HL-60/S4 treated with retinoic acid at 250 ng/mL for 4 days and 3 days (cell line): Measurements from ENCODE around the gene CACNA2D3.

Experiments
- in situ Hi-C: fragments of 300-500 bp; cut with MboI; formaldehyde crosslinking; loops from 2 replicates; pipeline ENCODE4 v1.7.0; 2022; ENCODE audit warnings: low sequenced_read_pairs

Gene CACNA2D3

GRCh38 chr3:54517424-54517823 is 395.1 kb downstream of the CACNA2D3 start:
- in situ Hi-C loops, result no loop called here

- in situ Hi-C loops, result no loop called here
These were observed 395.8 kb downstream of the CACNA2D3 start for GRCh38 chr3:54518011-54518675.

DNA sequence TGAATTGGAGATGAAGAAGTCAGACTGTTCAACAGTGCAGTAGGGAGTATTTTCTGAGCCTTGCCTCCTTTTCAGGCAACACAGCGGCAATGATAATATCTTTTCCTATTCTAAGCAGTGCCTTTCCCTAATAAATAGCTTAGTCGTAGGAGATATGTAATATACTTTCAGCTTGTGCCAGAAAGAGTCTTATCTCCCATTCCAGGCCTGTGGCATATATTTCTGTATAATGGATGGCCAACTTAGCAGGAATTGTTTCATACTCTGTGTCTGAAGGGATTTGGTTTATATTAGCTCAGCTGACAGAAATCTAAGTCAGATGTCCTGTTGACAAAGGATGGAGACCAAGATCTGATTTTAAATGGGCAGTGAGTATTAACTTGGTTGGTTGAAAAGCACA is 397.1 kb downstream of the CACNA2D3 start:
- in situ Hi-C loops, result no loop called here

- in situ Hi-C loops, result no loop called here
These were observed 397.7 kb downstream of the CACNA2D3 start for GRCh38 chr3:54520060-54520459.

- in situ Hi-C loops, result no loop called here
These were observed 405.2 kb downstream of the CACNA2D3 start for GRCh38 chr3:54527521-54527920.

GRCh38 chr3:54527953-54528352 is 405.6 kb downstream of the CACNA2D3 start:
- in situ Hi-C loops, result no loop called here

DNA sequence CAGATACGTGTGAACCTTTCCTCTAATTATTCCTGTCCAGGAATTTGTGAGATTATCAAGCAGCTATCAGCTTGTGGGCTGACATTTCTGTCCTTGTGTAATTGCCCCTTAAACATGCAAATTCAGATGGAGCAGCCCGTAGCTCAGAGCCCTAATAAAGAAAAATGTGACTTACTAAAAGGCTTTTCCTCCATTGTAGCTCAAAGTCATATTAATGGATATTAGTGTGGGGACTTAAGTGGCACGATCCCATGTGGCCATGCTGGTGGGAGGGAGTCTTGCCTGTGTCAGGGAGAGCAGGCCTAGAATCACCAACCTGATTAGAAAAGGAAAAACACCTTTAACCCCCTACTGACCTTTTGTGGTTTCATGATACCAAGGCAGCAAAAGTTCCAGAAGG is 406.3 kb downstream of the CACNA2D3 start:
- in situ Hi-C loops, result no loop called here

DNA sequence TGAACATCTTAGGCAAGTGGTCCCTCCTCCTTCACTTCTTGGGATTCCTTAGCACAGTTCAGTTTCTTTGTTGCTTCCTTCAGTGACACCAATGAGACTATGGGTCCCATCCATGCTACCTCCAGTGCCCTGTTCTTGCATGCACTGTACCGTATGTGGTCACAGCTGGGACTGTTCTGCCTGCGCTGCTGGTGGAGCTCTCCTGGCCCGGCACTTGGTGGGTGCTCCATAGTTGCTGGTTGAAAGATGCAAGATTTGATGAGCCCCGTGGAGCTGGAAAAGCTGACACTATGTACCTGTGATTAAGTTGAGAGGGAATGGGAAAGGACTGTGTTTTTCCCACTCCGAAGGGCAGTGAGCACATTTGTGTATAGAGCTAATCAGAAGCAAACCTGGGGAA is 407.7 kb downstream of the CACNA2D3 start:
- in situ Hi-C loops, result no loop called here

- in situ Hi-C loops, result no loop called here
These were observed 408.6 kb downstream of the CACNA2D3 start for GRCh38 chr3:54530944-54531343.

- in situ Hi-C loops, result no loop called here
These were observed 409.4 kb downstream of the CACNA2D3 start for GRCh38 chr3:54531741-54532140.

GRCh38 chr3:54533856-54534255 is 411.5 kb downstream of the CACNA2D3 start:
- in situ Hi-C loops, result no loop called here

DNA sequence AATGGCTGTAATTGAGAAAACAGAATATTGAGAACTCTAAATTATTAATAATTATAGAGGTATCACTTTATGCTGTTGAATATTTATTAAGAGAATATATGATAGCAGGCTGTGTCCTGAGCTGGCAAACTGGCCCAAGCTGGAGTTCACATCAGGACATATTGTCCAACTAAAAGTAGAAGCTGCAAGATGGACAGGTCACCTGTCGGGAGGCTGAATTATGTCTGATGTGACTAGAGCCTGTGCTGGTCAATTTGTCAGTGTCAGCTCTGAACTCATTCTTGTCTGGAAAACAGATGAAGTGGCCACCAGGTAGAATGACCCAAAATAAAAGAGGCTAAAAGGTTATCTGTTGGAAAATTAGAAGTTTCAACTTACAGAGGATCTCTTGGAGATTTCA is 413.3 kb downstream of the CACNA2D3 start:
- in situ Hi-C loops, result no loop called here

DNA sequence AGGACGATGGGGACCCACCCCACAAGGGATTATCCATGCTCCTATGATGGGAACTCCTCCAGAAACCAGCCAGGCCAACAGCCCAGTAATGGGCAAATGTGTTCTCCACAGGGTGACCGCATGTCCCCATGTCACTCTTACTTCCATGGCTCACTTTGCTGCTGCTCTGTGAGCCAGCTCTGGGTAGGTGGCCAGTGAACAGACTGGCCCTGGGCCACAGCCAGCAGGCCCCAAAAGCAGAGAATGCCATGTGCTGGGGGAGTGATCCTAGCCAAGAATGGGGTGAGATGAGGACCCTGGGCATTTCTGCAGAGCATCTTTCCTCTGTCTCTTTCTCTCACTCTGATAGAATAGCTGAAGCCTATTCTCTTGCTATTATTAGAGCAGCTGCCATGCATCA is 414.1 kb downstream of the CACNA2D3 start:
- in situ Hi-C loops, result no loop called here

GRCh38 chr3:54537506-54537905 is 415.2 kb downstream of the CACNA2D3 start:
- in situ Hi-C loops, result no loop called here

DNA sequence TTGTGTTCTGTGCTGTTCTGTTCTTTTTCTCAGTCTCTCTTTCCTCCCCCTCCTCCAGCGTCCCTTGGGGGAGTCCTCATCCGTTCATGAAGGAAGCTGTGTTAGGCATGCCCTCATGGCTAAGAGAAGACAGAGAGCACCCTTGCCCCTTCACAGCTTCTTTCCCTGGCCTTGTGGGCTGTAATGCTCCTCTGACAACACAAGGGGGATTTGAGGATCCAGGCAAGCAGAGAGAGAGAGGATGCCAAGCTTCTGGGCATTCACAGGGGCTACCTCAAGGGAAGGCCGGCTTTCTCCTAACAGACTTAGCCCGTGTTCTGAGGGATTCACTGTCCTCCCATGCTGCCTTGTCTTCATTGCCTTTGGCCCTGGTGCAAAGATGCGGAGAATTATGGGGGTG is 416.0 kb downstream of the CACNA2D3 start:
- in situ Hi-C loops, result no loop called here

GRCh38 chr3:54541369-54541768 is 419.0 kb downstream of the CACNA2D3 start:
- in situ Hi-C loops, result no loop called here

- in situ Hi-C loops, result no loop called here
These were observed 421.1 kb downstream of the CACNA2D3 start for GRCh38 chr3:54543446-54543845.

DNA sequence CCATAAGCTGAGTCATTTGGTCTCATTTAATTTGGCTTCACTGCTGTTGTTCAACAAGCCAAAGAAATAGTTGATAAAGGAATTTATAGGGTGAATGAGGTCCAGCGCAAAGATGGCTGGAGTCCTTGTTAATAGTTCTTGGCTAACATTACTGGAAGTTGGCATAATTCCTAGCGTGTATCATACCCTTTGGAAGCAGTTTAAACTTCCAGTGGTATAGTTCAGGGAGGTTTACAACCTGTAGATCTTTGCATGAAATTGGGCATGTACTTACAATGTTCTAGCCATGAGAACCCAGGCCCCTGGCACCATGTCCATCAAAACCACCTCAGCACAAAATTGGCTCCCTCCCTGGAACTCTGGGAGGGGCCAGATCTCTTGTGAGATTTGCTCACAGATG is 424.7 kb downstream of the CACNA2D3 start:
- in situ Hi-C loops, result no loop called here

DNA sequence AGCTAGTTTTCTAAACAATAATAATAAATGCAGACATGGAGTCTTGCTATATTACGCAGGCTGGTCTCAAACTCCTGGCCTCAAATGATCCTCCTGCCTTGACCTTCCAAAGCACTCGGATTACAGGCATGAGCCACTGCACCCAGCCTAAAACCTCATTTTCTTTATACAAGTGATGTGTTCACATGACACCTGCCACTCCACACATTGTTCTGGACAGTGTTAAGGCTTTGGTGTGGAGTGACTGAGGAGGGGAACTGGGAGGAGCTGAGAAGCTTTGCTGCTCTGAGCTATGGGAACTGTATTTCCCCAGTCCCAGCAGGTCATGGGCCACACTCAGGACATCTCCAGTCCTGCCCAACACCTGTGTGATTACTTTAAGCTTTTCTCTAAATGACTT is 425.5 kb downstream of the CACNA2D3 start:
- in situ Hi-C loops, result no loop called here

GRCh38 chr3:54549607-54550220 is 427.4 kb downstream of the CACNA2D3 start:
- in situ Hi-C loops, result no loop called here

GRCh38 chr3:54550221-54550977 is 428.0 kb downstream of the CACNA2D3 start:
- in situ Hi-C loops, result no loop called here

DNA sequence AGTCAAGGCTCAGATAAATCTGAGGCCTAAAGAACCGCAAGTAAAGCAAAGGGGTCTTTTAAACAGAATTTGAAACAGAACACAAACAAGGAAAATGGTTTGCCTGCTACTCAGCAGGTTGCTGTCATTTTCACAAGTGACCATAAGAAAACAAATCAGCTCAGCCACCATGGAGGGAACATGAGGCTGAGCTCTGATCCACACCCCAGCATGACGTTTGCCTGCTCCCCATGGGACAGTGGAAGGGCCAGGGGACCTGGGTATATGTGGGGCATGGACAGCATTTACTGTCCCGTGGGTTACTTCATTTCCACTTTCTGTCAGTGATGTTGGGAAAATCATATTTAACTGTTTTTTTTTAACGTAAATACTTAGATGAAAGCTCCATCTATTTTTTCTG is 434.3 kb downstream of the CACNA2D3 start:
- in situ Hi-C loops, result no loop called here
